H1 (cell line): ENCODE data around the gene BAZ2B. TPM values are rescaled to one million over a fixed set of nuclear protein-coding genes. Genes with fewer than 3 reads are reported as not detected.

Experiments used
- CTCF ChIA-PET: fragments of 300-600 bp; sonication (Branson Sonifier 250); formaldehyde crosslinking; loops from one replicate; lab custom pipeline; 2021; ENCODE audit not compliant: partially characterized antibody; lab: Charles Lee
- POLR2A ChIA-PET: fragments of 300-600 bp; sonication (Branson Sonifier 250); formaldehyde crosslinking; loops from one replicate; lab custom pipeline; 2021; ENCODE audit warnings: inconsistent platforms; ENCODE audit not compliant: partially characterized antibody; lab: Charles Lee
- DNase-seq, 2 experiments: peaks; one replicate each; pipeline versions ENCODE4 v3.0.0 to v3.0.0-alpha.2; 2010 to 2022; ENCODE audit warnings: low spot score in 2 of 2, low read depth in 1 of 2, mixed read lengths in 1 of 2
- FAIRE-seq: peaks from 2 replicates; lab custom pipeline; 2011; peaks lifted over from hg19 to GRCh38; lab: Jason Lieb, UNC
- H2AFZ ChIP-seq: 2 replicates; pipeline ENCODE4 v1.8.1; 2012; ENCODE audit warnings: low read length, inconsistent platforms
- H2AK5ac ChIP-seq: 2 replicates; pipeline ENCODE4 v1.6.1; 2013; ENCODE audit warnings: low read depth, low read length
- H2BK120ac ChIP-seq: replicated peaks from 2 replicates; pipeline ENCODE3; 2013; ENCODE audit warnings: low read depth, low read length, inconsistent platforms
- H2BK12ac ChIP-seq: 2 replicates; pipeline ENCODE4 v1.6.1; 2013; ENCODE audit warnings: low read depth, low read length
- H2BK15ac ChIP-seq: 2 replicates; pipeline ENCODE4 v1.6.1; 2013; ENCODE audit warnings: low read length
- H2BK20ac ChIP-seq: 2 replicates; pipeline ENCODE4 v1.6.1; 2013; ENCODE audit warnings: low read length
- H2BK5ac ChIP-seq: 2 replicates; pipeline ENCODE4 v1.6.1; 2013; ENCODE audit warnings: low read depth, low read length
- H3K14ac ChIP-seq: 2 replicates; pipeline ENCODE4 v1.6.1; 2013; ENCODE audit warnings: inconsistent platforms; ENCODE audit not compliant: insufficient read length
- H3K18ac ChIP-seq: 2 replicates; pipeline ENCODE4 v1.6.1; 2013; ENCODE audit warnings: low read length; ENCODE audit errors: extremely low read depth
- H3K23ac ChIP-seq: 2 replicates; pipeline ENCODE4 v1.6.1; 2013; ENCODE audit warnings: inconsistent platforms; ENCODE audit not compliant: insufficient read length
- H3K23me2 ChIP-seq: 2 replicates; pipeline ENCODE4 v1.6.1; 2013; ENCODE audit warnings: low read depth, low read length
- H3K27ac ChIP-seq: 2 replicates; pipeline ENCODE4 v1.6.1; 2011; ENCODE audit warnings: low read depth, low read length, inconsistent platforms
- H3K27me3 ChIP-seq, 4 experiments: replicated peaks in 1 of 4; 1 replicate in 1 of 4; 2 replicates in 3 of 4; pipeline versions ENCODE4 v1.6.1 to v1.8.1; 2011 to 2013; ENCODE audit warnings: low read length in 3 of 4, mild to moderate bottlenecking in 3 of 4, inconsistent platforms in 2 of 4, mixed read lengths in 2 of 4, moderate library complexity in 1 of 4; ENCODE audit not compliant: control insufficient read depth in 3 of 4, insufficient read depth in 3 of 4; ENCODE audit errors: extremely low read depth in 1 of 4
- H3K36me3 ChIP-seq, 4 experiments: 2 replicates each; pipeline versions ENCODE4 v1.6.1 to v1.8.1; 2011 to 2013; ENCODE audit warnings: mild to moderate bottlenecking in 4 of 4, low read length in 3 of 4, moderate library complexity in 2 of 4, control low read depth in 1 of 4, inconsistent platforms in 1 of 4; ENCODE audit not compliant: insufficient read depth in 4 of 4, control insufficient read depth in 2 of 4
- H3K4ac ChIP-seq: replicated peaks from 2 replicates; pipeline ENCODE3; 2013; ENCODE audit warnings: low read length, low read depth, mixed read lengths, inconsistent platforms; ENCODE audit not compliant: insufficient read length
- H3K4me1 ChIP-seq, 4 experiments: replicated peaks in 1 of 4; 1 replicate in 1 of 4; 2 replicates in 3 of 4; pipeline versions ENCODE4 v1.6.1 to v1.8.1; 2011 to 2013; ENCODE audit warnings: low read length in 3 of 4, inconsistent platforms in 2 of 4, mixed read lengths in 1 of 4; ENCODE audit not compliant: insufficient read depth in 4 of 4, control insufficient read depth in 3 of 4
- H3K4me2 ChIP-seq, 2 experiments: 2 replicates each; pipeline versions ENCODE4 v1.6.1 to v1.8.1; 2011 to 2013; ENCODE audit warnings: low read depth in 2 of 2, low read length in 2 of 2, control low read depth in 1 of 2, inconsistent platforms in 1 of 2, mild to moderate bottlenecking in 1 of 2; ENCODE audit not compliant: insufficient read depth in 1 of 2
- H3K4me3 ChIP-seq, 4 experiments: fragments of 200-600, 300-600 bp in 1 of 4; sonication (generic), shearing (Covaris generic), sonication (Bioruptor Twin) in 1 of 4; 2 replicates each; pipeline versions ENCODE4 v1.5.1 to v1.8.1; 2011 to 2016; ENCODE audit warnings: low read length in 4 of 4, low read depth in 3 of 4, control low read depth in 2 of 4, inconsistent platforms in 2 of 4, mild to moderate bottlenecking in 2 of 4, mixed read lengths in 1 of 4, moderate library complexity in 1 of 4; ENCODE audit not compliant: insufficient read depth in 2 of 4; ENCODE audit errors: extremely low read depth in 1 of 4
- H3K56ac ChIP-seq: replicated peaks from 2 replicates; pipeline ENCODE3; 2013; ENCODE audit warnings: low read depth, mild to moderate bottlenecking, mixed read lengths, low read length, inconsistent platforms; ENCODE audit not compliant: insufficient read length
- H3K79me1 ChIP-seq: 2 replicates; pipeline ENCODE4 v1.6.1; 2013; ENCODE audit warnings: low read depth, low read length, control low read depth
- H3K79me2 ChIP-seq, 2 experiments: 2 replicates each; pipeline versions ENCODE4 v1.6.1 to v1.8.1; 2012 to 2013; ENCODE audit warnings: low read length in 2 of 2, mild to moderate bottlenecking in 2 of 2, inconsistent platforms in 1 of 2; ENCODE audit not compliant: insufficient read depth in 2 of 2, control insufficient read depth in 1 of 2
- H3K9ac ChIP-seq, 4 experiments: replicated peaks in 1 of 4; 1 replicate in 1 of 4; 2 replicates in 3 of 4; pipeline versions ENCODE4 v1.6.1 to v1.8.1; 2011 to 2013; ENCODE audit warnings: low read depth in 3 of 4, low read length in 3 of 4, control low read depth in 2 of 4, mild to moderate bottlenecking in 2 of 4, moderate library complexity in 2 of 4, inconsistent platforms in 1 of 4; ENCODE audit errors: extremely low read depth in 1 of 4
- H3K9me3 ChIP-seq, 2 experiments: 2 replicates each; pipeline versions ENCODE4 v1.6.1 to v1.8.1; 2012 to 2013; ENCODE audit warnings: mild to moderate bottlenecking in 2 of 2, moderate library complexity in 2 of 2, control low read depth in 1 of 2, inconsistent platforms in 1 of 2, low read depth in 1 of 2, low read length in 1 of 2, mixed read lengths in 1 of 2; ENCODE audit not compliant: insufficient read depth in 2 of 2
- H4K20me1 ChIP-seq, 2 experiments: replicated peaks in 1 of 2; 2 replicates each; pipeline versions ENCODE3 to v1.8.1; 2011 to 2013; ENCODE audit warnings: inconsistent platforms in 2 of 2, low read length in 2 of 2, mild to moderate bottlenecking in 1 of 2; ENCODE audit not compliant: insufficient read depth in 2 of 2, control insufficient read depth in 1 of 2
- H4K5ac ChIP-seq: 2 replicates; pipeline ENCODE4 v1.6.1; 2013; ENCODE audit warnings: low read length, low read depth, mixed read lengths, inconsistent platforms; ENCODE audit not compliant: insufficient read length
- H4K8ac ChIP-seq: 2 replicates; pipeline ENCODE4 v1.8.0; 2013; ENCODE audit warnings: mild to moderate bottlenecking, moderate library complexity, low read length, inconsistent platforms; ENCODE audit not compliant: insufficient read depth; ENCODE audit errors: extremely low read depth
- H4K91ac ChIP-seq: replicated peaks from 2 replicates; pipeline ENCODE3; 2013; ENCODE audit warnings: low read length, mixed read lengths, inconsistent platforms; ENCODE audit not compliant: insufficient read length
- BRCA1 ChIP-seq: IDR thresholded peaks from 2 replicates; pipeline ENCODE4 v1.6.1; 2012; ENCODE audit warnings: low read depth, low read length, improper control_type of control experiment
- CREB1 ChIP-seq: IDR thresholded peaks from 2 replicates; pipeline ENCODE4 v1.6.1; 2012; ENCODE audit warnings: inconsistent platforms
- CTBP2 ChIP-seq: IDR thresholded peaks from 2 replicates; pipeline ENCODE4 v1.7.0; 2011; ENCODE audit warnings: borderline replicate concordance, mild to moderate bottlenecking, moderate library complexity, mixed read lengths, low read length; ENCODE audit not compliant: insufficient read depth, insufficient read length
- HDAC2 ChIP-seq, 2 experiments: fragments of 300-600 bp in 1 of 2; sonication (generic) in 1 of 2; IDR thresholded peaks; 2 replicates each; pipeline ENCODE4 v1.6.1; 2011 to 2012; ENCODE audit warnings: low read depth in 2 of 2, low read length in 2 of 2, mild to moderate bottlenecking in 2 of 2, moderate library complexity in 2 of 2, borderline replicate concordance in 1 of 2, inconsistent platforms in 1 of 2
- KDM4A ChIP-seq: IDR thresholded peaks from one replicate; pipeline ENCODE4 v1.7.1; 2012; ENCODE audit warnings: low read depth, mild to moderate bottlenecking, moderate library complexity, low read length, inconsistent platforms; ENCODE audit not compliant: severe bottlenecking
- RAD21 ChIP-seq, 2 experiments: IDR thresholded peaks in 1 of 2; conservative IDR thresholded peaks in 1 of 2; 2 replicates each; pipeline ENCODE4 v1.6.1; 2011; ENCODE audit warnings: low read depth in 2 of 2, low read length in 2 of 2, improper control_type of control experiment in 1 of 2, inconsistent platforms in 1 of 2, mild to moderate bottlenecking in 1 of 2, moderate library complexity in 1 of 2
- RBBP5 ChIP-seq: IDR thresholded peaks from 2 replicates; pipeline ENCODE4 v1.7.1; 2012; ENCODE audit warnings: low read depth, mild to moderate bottlenecking, inconsistent platforms, low read length, moderate library complexity, borderline replicate concordance
- TCF12 ChIP-seq: IDR thresholded peaks from 2 replicates; pipeline ENCODE4 v1.6.1; 2011; ENCODE audit warnings: low read depth, mild to moderate bottlenecking, low read length
- ZNF274 ChIP-seq: IDR thresholded peaks from 2 replicates; pipeline ENCODE4 v1.7.0; 2012; ENCODE audit warnings: low read length, borderline replicate concordance; ENCODE audit errors: extremely low read depth
- WGBS, 2 experiments: shearing (Covaris generic) in 1 of 2; methylation state at CpG; one replicate each; pipeline versions ENCODE4 v1.1.6 to v1.1.7; 2013 to 2015; ENCODE audit warnings: low lambda C conversion rate in 2 of 2, mixed read lengths in 2 of 2, inconsistent platforms in 1 of 2, low coverage in 1 of 2, missing lambda C conversion rate in 1 of 2; ENCODE audit not compliant: insufficient replicate concordance in 2 of 2, insufficient coverage in 1 of 2, insufficient read length in 1 of 2; ENCODE audit errors: extremely low coverage in 1 of 2, missing lambda C conversion rate in 1 of 2; 5-methylcytosine and 5-hydroxymethylcytosine counted together
- polyA plus RNA-seq, 7 experiments: library from polyadenylated mRNA; depleted of rRNA in 3 of 7; stranded (reverse) in 5 of 7; unstranded in 2 of 7; fragments of >200 nt in 5 of 7; fragments of 200-250 nt in 2 of 7; gene quantifications; 1 replicate in 5 of 7; 2 replicates in 1 of 7; 4 replicates in 1 of 7; pipeline versions ENCODE4 v1.2.1 to v1.2.3, GENCODE V29; 2011 to 2013; ENCODE audit warnings: missing spikeins in 2 of 7, mixed read lengths in 2 of 7
- total RNA-seq: library from RNA; stranded (reverse); fragmentation: NEBNext Ultra II Directional; extraction: Animal tissue kit (Norgen Biotek cat#: 25700); gene quantifications from 2 replicates; pipeline ENCODE4 v1.2.1, GENCODE V29; 2021

Gene BAZ2B
- total and polyA plus RNA-seq, 2 of the 8 experiments (the other 6 are each of a cell fraction or from before 2014, with no cell fraction given), result 15.2 to 46.3 TPM

DNA sequence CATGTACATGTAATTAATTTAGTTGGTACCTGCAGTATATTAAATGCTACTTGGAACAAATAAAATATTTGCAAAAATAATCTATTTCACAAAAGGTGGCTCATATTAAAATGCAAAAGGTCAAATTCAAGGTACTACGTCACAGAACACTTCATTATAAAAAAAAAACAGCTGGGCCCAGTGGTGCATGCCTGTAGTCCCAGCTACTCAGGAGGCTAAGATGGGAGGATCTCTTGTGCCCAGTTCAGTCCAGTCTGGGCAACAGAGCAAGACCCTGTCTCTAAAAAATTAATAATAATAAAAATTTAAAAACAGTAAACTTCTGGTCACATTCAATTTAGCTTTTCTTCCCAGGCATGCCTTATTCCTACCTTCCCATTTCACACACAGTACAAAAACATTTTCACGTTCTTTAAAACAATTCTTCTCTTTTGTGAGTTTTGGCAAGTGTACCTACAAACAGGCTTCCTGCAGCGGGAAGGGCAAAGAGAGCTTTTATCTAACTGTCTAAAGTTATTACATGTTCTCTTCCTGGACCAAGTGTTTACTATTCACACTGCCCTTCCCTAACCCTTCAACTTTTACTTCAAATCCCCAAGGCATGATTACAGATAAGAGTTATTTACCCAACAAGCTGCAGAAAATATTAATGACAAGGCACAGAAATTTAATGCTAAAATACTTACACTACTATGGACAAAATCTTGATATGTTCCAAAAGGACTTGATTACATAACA is 10.7 kb downstream of the BAZ2B start:
- ChIA-PET POLR2A (interaction anchor here (0.9 to 3.6 kb wide), 7 partner anchors 9 to 111 kb away, joined by 3 to 23 read pairs (median 4); partner anchors contain the start of genes BAZ2B and MARCHF7), CTCF (interaction anchor here (0.6 to 1.0 kb wide), 3 partner anchors 11 to 115 kb away, joined by 3 read pairs; partner anchors contain the start of gene BAZ2B)
- H3K23ac ChIP-seq, result no peak overlapping the region
- no peak overlapping the region for H2BK20ac ChIP-seq
- H4K8ac ChIP-seq, result no peak overlapping the region
- H2BK5ac ChIP-seq, result no peak overlapping the region
- H2AK5ac ChIP-seq, result no peak overlapping the region
- H3K4ac ChIP-seq, result no peak overlapping the region
- H3K9ac ChIP-seq, result no peak overlapping the region
- H3K9me3 ChIP-seq, result no peaks in the 10 kb centered on the region
- H3K36me3 ChIP-seq, result no peaks in the 10 kb centered on the region
- H3K4me3 ChIP-seq, result no peak overlapping the region
- H3K23me2 ChIP-seq, result no peaks in the 10 kb centered on the region
- H3K14ac ChIP-seq, result no peak overlapping the region
- H4K20me1 ChIP-seq, result peaks cover 0 to 2% of the 10 kb centered on the region in 2 experiments
- H3K18ac ChIP-seq, result no peak overlapping the region
- H3K27ac ChIP-seq, result no peak overlapping the region
- H3K4me2 ChIP-seq, result no peak overlapping the region
- H3K4me1 ChIP-seq, result peaks cover 0 to 14% (median 5%) of the 10 kb centered on the region in 4 experiments; a peak in 4 of 7 replicates
- FAIRE-seq, result no peak
- no peak overlapping the region for H2BK12ac ChIP-seq
- no peak overlapping the region for H2BK15ac ChIP-seq
- H4K5ac ChIP-seq, result no peak overlapping the region
- H3K79me2 ChIP-seq, result peaks cover 4 to 96% of the 10 kb centered on the region in 2 experiments; a peak in 3 of 4 replicates
- H2BK120ac ChIP-seq, result no peak overlapping the region
- no peak for DNase-seq
- H3K27me3 ChIP-seq, result no peaks in the 10 kb centered on the region
- H2AFZ ChIP-seq, result no peak overlapping the region
- 58% methylated on average over 3 of the region's 3 CpGs; no CpG with 5 or more reads in 1 of the 2 experiments for WGBS, 2 experiments
- H4K91ac ChIP-seq, result no peak overlapping the region
- H3K79me1 ChIP-seq, result peaks cover 2% of the 10 kb centered on the region; the same call in 1 of the 2 replicates
- no peak overlapping the region for H3K56ac ChIP-seq
- no peak for TF ChIP-seq TCF12
- TF ChIP-seq CTBP2, result no peak
- TF ChIP-seq ZNF274, result no peak
- TF ChIP-seq RBBP5, result no peak
- TF ChIP-seq CREB1, result no peak
- no peak for TF ChIP-seq HDAC2 (IDR thresholded peaks at IDR 0.05; ENCODE audit: borderline replicate concordance in 1 of 2, low read depth in 2 of 2, low read length in 2 of 2)
- no peak for TF ChIP-seq BRCA1
- no peak for TF ChIP-seq RAD21 (IDR thresholded peaks at IDR 0.05 in 1 of 2, conservative IDR thresholded peaks at IDR 0.05 in 1 of 2; ENCODE audit: low read depth in 2 of 2, low read length in 2 of 2)
- no peak for TF ChIP-seq KDM4A
